Epidermal melanocyte (primary cell): Measurements from ENCODE around the gene HABP4.
"Not testable (repeated sequence)": the region's sequence is repeated elsewhere in the genome, so short reads cannot be mapped to it uniquely, and the experiment has no call there.

Source experiments
- DNase-seq: peaks from one replicate; pipeline ENCODE4 v3.0.0; 2011; ENCODE audit warnings: low spot score; ENCODE audit not compliant: insufficient read length

HABP4 gene

GRCh38 chr9:96496368-96497116 lies 46.6 kb downstream of the HABP4 start:
- no peak for DNase-seq

GRCh38 chr9:96497117-96497399 lies 47.1 kb downstream of the HABP4 start:
- DNase-seq, result no peak

GRCh38 chr9:96498796-96499195 lies 48.8 kb downstream of the HABP4 start:
- no peak for DNase-seq

- no peak for DNase-seq
Observed at GRCh38 chr9:96499257-96499656, 49.3 kb downstream of the HABP4 start.

DNA sequence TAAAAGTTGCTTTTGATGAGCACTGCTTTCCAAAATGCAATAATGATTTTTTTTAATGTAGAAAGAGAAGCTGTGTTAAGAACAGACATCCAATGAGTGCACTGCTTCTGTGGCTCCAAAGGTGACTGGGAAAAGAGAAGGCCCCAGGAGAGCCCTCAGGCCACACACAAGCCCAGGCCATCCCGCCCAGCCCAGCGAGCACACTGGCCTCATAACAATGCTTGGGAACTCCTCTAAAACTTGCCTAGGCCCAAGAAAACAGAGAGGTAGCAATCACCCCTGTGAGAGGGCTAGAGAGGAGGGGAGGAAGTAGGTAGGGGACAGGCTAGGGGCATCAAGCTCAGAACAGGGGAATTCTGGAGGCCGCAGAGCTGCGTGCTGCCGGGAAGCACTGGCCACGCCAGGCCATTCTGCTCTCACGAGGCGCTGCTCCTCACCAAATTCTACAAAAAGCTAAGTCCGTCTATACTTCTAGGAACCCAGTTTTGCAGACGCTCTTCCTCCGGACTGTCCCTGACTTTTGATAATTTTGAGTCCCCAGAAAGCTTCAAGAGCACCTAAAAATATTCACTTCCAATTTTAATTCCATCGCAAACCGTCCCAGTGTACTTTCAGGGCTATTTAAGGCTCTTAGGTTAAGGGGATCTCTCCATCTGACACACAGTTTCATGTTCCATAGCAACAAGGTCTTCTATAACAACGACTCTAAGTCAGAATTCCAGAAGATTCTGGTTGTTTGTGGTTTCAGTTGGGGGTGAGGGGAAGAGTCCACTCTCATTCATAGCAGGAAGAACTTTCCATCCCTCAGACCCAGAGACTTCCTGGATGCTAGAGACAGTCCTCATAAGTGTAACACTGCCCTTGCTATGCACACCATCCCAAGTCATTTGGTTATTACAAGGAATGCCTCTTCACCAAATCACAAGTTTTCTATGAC lies 51.0 kb downstream of the HABP4 start:
- no peak for DNase-seq

- DNase-seq, result no peak
Observed at GRCh38 chr9:96501633-96502538, 51.9 kb downstream of the HABP4 start.

GRCh38 chr9:96502539-96503373 lies 52.8 kb downstream of the HABP4 start:
- no peak for DNase-seq

DNA sequence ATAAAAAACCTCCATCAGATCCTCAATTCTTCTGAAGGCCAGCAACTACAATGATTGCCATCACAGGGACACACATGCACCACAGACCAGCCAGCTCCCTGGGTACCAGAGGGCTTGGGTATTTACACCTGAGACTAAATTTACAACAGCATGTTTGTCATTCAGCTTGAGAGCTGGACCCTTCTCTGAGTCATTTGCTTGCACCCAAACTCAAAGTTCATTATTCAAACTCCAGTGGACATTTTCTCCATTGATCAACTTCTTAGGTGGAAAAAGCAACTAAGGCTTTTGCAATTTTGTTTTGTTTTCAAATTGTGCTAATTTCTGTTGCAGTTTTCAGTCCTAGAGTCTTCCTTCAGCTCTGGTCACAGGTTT lies 53.4 kb downstream of the HABP4 start:
- DNase-seq, result not testable (repeated sequence)

- DNase-seq, result no peak
Observed at GRCh38 chr9:96503918-96504317, 53.9 kb downstream of the HABP4 start.

GRCh38 chr9:96505316-96505991 lies 55.5 kb downstream of the HABP4 start:
- DNase-seq, result no peak

DNA sequence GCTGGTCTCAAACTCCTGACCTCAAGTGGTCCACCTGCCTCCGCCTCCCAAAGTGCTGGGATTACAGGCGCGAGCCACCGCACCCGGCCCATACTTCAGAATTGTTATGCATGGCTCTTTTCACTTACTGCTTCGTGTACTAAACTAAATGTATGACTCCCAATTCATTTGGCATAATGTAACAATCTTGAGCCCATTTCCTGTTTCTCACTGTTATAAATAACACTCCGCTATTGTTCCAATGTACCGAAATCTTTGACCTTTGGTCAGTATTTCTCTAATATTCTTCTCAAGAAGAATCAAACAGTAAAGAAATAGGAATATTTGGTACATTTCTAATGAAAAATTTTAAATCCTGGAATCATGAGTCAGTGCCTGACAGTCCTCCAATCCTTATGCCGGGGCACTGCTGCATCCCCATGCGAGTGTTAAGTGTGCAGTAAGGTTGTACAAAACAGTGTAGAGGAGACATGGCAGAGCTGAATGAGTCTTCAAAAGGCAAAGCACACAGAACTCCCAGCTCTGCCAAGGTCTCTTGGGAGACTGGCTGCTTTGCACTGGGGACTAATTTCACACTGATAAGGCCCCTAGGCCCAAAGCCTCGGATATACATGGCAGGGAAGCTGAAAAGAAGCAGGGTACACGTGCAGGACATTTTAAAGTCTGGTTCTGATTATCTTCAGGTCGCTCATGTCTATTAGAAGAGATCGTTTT lies 58.4 kb downstream of the HABP4 start:
- DNase-seq, result no peak

GRCh38 chr9:96509026-96509425 lies 59.1 kb downstream of the HABP4 start:
- no peak for DNase-seq

DNA sequence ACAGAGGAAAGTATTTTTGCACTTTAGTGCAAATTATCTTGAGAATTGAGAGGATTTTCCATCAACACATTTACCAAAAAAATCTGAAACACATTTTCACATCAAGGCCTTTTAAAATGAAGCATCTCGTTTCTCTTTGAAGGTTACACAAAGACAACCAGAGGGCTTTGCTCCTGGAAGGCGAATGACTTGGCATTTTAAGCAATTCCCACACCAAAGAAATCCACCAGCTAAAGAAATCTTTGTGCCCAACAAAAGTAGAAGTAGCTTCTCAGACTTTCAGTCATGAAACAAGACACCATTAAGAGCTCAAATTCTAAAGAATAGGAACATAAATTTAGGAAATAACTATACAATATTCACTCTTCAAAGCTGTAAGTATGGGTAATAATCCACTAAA lies 59.9 kb downstream of the HABP4 start:
- DNase-seq, result no peak

DNA sequence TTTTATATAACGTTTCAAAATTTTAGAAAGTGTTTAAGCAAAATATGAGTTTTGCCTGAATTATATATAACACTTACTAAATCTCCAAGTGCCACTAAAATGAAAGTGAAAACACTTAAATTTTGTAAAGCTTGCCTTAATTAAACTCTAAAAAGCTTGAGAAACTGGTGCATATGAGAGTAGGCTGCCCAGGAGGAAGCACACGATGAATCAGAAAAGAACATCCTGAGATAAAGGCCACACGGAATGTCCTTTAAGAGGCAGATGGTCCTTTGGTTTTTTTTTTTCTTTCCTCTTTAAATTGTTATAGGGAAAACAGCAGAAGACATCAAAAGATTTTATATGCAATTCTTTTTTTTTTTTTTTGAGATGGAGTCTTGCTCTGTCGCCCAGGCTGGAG lies 60.3 kb downstream of the HABP4 start:
- DNase-seq, result no peak

DNA sequence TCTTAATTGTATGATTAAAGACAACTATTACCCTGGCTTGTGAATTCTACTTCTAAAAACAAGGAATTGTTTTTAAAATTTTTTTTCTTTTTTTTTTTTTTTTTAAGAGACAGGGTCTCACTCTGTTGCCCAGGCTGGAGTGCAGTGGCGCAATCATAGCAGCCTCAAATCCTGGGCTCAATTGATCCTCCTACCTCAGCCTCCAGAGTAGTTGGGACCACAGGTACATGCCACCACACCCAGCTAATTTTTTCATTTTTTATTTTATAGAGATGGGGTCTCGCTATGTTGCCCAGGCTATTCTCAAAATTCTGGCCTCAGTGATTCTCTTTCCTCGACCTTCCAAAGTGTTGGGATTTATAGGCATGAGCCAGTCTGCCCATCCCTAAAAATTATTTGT lies 62.3 kb downstream of the HABP4 start:
- no peak for DNase-seq

GRCh38 chr9:96513622-96514021 lies 63.7 kb downstream of the HABP4 start:
- no peak for DNase-seq

GRCh38 chr9:96514108-96514799 lies 64.3 kb downstream of the HABP4 start:
- peak; percentile 55 for DNase-seq

DNA sequence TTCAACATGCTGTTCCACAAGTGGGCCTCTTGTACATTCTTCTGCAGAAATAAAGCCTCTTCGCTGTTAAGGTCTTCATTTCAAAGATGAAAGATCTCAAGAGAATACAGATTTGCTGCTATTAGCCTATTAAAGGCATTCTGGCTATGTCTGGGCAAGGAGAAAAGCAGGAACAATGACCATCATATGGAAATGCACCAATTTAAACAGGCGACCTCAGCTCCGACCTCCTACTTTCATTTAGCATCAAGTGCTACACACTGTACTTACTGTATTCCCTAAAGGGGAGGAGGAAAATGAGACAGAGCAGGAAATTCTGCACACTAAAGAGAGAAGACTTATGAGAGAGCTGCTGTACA lies 64.8 kb downstream of the HABP4 start:
- DNase-seq, result no peak
